Islet of Langerhans (tissue), 1 donor: ENCODE data around the gene TGIF1.

Experiments
- FAIRE-seq: peaks from one replicate; lab custom pipeline; 2011; peaks lifted over from hg19 to GRCh38; lab: Jason Lieb, UNC

Gene TGIF1

DNA sequence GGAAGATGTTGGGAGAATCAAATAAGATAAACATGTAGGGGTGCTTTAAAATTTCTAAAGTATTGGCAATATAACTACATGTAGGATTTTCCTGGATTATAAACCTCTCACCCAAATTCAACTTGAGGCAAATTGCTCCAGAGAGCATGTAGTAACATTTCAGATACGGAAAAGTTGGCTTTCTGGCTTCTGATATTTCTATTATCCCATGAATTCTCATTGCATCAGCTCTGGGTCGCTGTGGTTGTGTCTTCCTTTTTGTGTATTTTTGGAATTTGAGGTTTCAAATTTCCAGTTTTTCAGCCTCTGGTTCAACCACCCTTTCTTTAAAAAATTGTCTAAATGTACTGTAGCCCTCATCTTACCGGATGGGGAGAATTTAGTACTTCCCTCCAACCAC is 32.3 kb downstream of the TGIF1 start:
- FAIRE-seq = no peak

DNA sequence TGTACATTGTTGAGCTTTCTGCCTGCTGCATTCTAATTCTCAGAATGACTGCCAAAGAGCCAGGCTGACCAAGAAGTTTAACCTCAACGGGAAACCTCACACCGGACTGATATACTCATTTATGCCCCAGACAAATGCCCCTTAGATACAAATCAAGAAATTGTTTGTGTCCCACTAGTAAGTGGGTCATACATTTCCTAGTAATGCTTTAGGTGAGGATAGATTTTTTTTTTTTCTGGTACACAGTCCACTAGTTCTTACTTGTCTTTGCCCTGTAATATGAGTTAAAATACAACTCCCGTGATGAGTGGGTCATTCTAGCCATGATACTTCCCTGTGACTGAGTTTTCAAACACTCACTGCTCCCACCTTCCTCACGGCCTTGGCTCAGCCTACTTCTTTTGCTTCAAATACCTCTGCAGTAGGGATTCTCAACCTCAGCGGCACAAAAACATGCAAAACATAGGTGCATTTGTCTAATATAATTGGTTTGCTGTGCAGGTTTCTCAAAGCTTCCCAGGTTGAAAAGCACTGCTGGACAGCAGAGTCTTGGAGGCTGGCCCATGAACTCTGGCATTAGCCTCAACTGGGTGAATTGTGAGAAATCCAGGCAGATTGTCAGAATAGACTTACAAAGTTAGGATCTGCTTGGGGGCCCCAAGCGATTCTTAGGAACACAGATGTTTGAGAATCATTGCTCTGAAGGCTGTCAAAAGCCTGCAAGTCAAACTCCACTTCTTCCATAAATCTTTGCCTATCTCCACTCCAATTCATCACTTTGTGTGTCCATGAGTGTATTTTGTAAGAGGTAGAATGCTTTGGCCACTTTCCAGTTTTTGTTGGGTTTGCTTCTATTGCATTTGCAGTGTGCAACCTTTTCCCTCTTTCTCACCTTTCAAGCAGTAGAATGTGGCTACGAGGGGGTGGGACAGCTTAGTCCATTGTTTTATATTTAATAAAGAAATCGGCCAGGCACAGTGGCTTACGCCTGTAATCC is 35.5 kb downstream of the TGIF1 start:
- FAIRE-seq = no peak

DNA sequence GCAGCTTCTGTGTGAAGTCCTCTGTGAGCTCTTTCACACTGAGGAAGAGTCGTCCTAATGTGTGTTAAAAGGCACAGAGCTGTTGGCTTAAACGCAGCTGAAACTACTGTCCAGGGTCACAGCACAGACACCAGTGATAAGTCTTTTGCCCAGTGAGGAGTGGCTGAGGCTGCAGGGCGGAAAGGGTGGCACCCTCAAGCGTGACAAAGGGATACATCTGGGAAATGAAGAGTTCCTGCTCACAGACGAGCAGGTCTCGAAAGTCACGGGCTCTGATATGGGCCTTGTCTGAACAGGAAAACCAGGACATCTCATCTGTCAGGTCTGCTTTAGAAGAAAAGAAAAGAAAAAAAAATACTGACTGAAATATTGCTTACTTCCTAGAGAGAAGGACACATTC is 36.5 kb downstream of the TGIF1 start:
- no peak for FAIRE-seq

DNA sequence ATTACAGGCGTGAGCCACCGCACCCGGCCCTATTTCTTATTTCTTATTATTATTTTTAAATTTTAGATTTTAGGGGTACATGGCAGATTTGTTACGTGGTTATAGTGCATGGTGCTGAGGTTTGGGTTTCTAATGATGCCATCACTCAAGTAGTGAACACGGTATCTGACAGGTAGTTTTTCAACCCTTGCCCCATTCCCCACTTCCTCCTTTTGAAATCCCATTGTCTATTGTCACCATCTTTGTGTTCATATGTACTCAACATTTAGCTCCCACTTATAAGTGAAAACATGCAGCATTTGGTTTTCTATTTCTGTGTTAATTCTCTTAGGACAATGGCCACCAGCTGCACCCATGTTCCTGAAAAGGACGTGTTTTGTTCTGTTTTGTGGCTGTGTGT is 39.5 kb downstream of the TGIF1 start:
- no peak for FAIRE-seq

DNA sequence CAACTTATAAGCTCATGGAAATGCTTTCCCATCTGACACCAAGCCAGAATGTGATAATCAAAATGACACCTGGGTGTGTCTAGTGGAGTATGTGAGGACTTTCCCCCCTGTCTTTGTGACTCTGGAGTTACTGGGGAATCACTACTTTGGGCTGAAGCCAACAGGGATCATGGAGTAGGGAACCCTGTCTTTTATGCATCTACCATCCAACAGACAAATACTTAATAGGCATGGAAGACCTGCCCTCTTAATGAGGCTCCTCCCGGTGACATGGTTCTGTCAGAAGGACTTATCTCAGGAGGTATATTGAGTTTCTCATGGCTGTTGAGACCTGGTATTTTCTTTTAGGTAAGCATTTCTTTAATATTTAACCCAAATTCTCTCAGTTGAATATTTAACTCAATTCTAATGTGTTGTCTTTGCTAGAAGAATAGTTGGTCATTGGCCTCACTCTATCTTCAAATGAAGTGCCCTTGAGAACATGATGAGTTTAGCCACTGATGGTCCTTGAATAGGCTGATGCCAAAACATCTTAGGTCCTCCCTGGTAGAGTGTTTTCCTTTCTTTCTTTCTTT is 42.1 kb downstream of the TGIF1 start:
- FAIRE-seq = no peak

DNA sequence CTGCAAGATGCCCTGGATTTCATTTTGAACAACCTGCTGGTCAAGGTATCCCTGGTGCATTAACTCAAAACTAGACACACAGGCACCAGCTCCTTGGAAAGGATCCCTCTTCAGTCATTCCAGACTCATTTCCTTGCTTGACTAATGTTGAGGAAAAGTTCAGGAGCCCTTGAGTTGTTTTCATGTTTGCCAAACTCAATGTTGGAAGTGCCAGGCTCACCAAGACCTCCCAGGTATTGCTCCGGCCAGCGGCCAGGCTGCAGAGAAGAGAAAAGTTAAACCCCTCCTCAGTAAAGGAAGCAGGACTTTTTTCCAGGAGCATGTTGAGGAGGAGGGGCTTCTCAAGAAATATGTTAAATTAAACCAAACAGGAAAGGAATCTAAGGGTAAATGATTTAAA is 42.7 kb downstream of the TGIF1 start:
- no peak for FAIRE-seq

DNA sequence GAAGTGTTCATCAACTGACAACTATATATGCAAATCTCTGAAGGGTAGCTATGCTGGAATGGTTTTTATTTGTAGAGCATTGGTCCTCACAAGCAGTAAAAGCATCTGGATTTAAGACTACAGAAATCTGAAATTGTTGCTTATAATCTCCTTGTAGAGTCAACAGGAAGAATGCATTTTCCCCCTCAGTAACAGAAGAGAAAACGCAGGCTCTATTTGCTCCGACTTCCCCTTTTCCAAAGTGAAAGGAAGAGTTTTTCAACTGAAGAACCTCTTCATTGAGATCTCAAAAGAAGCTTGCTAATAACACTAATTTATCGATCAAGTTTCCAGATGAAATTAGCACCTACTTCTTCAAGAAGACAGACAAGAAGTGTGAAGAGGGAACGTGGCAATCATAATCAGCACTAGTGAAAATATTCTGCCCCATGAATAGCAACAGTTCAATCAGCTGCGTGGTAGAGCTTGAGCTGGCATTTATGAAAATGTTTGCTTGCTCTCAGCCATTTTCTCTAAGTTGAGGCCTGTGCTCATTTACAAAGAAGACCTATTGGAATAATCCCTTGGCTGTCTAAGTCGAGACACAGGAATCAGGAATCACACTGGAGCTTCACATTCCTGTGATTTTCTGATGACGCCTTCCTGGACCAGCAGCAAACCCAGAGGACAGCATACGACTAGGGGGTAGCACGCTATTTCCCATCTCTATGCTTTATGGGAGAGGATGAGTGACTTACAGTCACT is 43.7 kb downstream of the TGIF1 start:
- FAIRE-seq = no peak

DNA sequence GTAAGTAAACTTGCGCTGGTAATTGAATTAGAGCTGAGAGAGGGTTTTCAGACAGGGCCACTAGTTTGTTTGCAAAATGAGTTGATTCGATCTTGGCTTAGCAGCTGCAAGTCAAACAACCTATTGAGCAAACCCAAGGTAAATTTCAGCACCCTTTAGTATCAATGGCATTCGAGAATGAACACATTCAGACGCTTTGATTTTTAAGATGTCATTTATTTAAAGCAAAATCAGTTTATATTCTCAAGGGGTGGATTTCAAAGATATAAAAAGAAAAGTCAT is 44.2 kb downstream of the TGIF1 start:
- no peak for FAIRE-seq

DNA sequence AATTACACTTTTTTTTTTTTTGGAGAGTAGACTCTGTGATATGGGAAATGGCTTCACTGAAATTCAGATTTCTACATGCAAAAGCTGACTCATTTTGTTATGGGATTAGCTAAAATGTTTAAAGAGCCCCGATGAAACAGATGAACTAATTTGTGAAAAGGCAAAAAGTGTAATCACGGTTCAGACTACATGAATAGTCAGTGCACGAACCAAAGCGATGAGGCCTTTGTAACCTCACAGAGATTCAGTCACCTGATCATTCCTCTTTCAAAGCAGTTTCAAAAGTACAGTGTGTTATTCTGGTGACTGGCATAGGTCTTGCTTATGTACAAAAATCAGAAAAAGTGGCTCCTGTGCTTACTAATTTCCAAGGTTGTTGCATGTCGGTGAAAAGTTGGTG is 44.6 kb downstream of the TGIF1 start:
- no peak for FAIRE-seq

DNA sequence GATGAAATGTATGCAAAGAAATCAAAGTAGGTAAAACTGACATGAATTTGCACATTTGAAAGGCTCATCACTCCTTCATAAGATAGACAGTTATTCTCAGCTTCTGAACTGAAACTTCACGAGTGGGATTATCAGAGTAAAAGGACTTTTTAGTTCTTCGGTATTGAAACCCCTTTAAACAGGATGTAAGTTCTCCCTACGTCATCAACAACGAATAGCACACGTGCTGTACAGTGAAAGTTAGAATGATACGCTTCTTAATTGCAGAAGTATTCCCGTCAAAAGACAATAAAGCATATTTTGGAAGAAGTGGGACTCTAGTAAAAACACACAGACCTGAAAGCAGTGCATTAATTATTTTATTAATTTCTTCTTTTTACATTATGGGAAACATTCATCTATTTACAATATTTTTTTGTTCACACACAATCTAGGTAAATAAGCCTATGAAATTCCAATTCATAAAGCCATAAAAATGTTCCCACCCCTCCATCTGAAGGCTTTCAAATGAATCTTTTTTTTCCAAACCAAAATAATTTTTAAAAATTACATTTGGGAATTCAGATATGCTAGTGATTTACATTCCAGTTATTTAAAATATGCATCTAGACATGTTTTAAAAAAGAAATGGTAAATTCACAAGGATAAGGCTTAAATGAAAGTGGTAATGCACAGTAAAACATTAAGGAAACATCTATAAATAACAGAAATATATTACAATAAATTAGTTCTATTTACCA is 45.9 kb downstream of the TGIF1 start:
- FAIRE-seq = no peak

DNA sequence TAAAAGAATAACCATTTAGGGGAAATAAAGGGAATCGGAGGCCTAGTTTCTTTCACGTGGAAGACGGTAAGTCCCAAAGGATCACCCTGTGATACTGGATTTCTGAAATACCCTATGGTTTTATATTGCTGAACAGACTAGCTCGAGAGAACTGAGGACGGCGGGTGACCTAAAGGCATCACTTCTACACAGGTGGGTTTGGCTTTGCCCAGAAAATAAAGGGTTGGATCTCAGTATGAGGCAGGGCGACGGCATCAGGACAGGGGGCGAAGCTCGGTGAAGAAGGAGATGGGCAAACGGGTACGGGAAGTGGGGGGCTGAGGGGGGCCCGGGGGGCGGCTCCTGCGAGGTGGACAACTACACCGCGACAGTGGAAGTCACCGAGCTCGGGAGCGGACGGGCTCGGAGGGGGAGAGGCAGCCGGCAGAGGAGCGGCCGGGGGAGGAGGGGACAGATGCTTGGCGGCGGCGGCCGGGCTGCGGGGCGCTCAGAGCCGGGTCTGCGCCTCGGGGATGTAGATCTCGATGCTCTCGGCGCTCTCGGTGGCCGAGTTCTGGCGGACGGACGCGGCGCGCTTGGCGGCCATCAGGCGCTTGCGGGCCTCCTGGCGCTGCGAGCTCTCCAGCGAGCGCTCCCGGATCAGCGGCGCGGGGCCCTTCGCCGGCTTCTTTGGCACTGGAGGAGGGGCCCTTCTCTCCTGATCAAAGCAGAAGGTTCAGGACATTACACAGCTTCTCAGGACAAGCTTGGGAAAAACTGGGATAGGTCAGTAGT is 48.9 kb downstream of the TGIF1 start:
- FAIRE-seq = no peak

DNA sequence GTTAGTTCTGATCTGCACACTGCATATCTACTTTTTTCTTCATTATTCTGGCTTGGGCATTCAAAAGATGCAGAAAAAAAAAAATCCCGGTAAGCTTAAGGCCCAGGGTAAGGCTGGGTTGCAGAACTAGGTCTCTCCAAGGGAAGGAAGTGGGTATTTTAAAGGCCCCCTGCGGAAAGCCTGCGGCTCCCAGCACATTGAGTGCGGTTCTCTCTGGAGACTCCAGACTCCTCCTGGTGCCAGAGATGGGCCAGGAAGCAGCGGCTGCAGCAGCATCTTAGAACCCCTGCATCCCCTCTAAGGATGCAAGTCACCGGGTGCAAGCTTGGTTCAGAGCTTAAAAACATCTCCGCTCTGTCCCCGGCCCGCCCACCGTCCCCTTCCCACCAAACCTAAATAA is 49.5 kb downstream of the TGIF1 start:
- FAIRE-seq = no peak

DNA sequence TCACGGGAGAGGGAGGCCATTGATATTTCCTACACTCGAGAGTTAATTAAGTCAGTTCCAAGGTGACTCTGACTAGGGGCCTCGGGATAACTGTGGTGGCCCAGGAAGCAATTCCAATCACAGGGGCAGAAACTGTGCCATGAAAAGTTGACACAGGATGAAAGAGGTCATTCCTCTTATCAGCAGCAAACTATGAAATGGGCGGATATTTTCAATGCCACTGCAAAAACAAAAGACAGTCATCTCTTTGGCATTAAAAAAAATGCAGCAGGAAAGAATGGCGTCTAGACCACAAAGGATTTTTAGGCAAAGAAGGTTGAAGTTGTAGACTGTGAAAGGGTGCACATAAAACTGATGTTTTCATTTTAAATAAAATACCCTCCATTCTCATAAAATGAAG is 50.0 kb downstream of the TGIF1 start:
- no peak for FAIRE-seq

DNA sequence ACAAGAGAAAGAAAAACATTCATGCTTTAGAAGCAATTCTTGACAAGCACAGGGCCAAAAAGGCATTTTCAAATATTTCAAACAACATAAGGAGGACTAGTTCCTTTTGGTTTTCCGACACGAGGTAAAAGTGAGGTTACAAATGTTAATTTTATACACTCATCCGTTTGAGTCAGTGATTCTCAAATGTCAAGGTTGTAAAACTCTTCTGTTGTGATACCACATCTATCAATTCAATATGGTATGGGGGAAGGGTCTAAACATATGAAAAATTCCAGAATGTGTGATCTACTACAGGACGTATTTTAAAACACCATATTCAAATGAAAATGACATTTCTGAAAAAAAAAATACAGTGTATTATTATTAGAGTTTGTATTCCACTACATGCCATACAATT is 52.7 kb downstream of the TGIF1 start:
- FAIRE-seq = no peak

DNA sequence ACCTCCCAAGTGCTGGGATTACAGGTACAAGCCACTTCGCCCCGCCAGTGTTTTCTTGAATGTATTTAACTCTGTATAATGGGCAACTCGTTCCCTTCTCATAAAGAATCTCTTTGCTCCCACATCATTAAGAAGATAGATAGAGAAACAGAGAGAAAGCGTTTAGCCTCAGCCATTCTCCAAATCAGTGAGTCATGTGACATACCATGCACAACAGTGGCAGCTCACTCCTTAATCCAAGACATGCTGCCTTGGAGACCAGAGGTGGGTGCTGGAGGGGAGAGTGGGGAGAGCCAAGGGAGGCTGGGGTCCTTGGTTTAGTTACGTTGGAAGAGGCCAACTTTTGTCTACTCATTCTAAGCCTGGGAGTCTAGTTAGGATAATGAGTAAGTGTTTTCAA is 54.7 kb downstream of the TGIF1 start:
- FAIRE-seq = no peak

DNA sequence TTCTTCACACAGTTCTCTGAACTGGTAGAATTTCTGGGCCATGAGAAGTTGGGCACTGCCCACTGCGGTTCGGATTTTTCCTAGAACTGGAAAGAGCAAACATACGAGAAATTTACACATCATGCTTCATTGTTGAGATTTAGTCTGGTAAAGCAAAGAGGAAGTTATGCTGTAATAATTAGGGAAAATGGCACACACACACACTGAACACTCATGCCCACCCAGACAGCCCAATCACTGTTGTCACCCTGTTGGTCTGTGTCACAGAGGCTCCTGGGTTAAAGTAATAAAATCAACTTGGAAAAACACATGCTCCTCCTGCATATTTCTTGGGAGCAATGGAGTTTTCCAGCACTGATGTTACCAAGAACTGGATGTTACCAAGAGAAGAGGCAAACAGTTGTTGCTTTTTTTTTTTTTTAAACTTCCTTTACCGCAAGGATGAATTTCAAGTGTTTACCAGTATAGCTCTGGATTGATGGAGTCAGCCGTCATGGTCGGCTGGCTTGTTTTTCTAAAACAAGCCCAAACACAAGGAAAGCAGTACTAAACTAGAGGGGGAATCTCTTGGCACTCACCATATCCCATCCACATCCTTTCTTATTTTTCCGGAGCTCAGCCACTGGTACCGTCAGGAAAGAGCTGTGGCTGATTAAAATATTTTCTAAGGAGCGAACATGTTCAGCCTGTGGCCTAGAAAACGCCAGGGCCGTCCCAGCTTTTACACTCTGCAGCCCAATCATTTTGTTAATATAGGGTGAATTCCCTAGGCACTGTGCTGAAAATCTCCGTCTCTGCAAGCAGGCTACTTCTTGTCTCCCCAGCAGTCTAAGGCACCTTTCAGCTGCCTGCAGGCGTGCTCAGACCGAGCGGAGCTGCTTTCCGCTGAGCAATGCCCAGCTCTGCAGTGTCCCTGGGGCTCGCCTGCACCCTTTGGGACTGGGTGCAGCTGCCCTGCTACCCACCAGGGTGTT is 58.9 kb downstream of the TGIF1 start:
- no peak for FAIRE-seq
